GM18858 (cell line): ENCODE data around the gene TMEM273.

Source experiments
- ATAC-seq: cut with Tn5 transposase; IDR thresholded peaks from one replicate; pipeline ENCODE4 v1.9.1; 2021; ENCODE audit not compliant: unreplicated experiment

TMEM273 gene

GRCh38 chr10:49177391-49178355 is 10.5 kb downstream of the TMEM273 start:
- ATAC-seq, result peak; percentile 83

DNA sequence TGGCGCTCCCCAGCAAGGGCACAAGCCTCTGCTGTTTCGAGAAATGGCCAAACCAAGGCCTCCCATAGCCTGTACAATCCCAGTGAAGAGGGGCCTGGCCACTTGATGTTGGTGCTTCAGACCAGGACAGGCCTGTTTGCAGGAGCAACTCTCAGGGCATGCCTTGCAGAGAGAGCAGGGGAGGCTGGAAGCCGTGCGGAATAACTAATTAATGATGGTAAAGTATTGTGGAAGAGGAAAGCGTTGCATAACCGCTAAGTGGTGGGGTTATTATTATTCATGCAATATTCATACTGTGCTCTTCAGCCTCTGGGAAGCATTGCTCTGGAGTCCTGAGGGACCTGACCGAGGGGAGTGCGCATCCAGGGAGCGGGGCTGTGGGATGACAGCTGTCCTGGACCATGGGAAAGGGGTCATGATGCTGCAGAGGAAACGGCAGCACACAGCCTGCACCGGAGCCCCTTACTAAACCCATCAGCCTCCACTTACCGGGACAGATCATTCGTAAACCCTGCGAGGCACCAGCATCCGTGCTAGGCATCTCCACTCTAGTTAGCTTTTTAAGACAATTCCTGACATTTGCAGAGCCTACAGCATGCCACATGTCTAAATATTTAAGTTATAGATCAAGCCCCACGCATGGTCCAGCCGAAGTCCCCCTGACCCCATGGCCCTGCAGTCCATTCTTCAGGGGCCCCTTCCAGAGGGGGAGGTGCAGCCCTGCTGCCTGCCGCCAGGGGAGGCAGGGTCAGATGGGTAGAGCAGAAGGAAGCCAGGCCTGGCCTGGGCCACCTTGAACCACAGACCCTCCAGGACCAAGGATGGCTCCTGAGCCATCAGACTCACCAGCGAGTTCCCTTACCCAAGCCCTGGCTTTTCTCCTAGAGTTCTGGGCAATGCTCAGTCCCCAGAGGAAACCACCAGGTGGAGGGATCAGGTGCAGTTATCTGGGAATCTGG is 11.6 kb downstream of the TMEM273 start:
- ATAC-seq, result no peak

GRCh38 chr10:49175587-49176309 is 12.4 kb downstream of the TMEM273 start:
- no peak for ATAC-seq

- ATAC-seq, result no peak
Observed at GRCh38 chr10:49174926-49175500, 13.2 kb downstream of the TMEM273 start.

DNA sequence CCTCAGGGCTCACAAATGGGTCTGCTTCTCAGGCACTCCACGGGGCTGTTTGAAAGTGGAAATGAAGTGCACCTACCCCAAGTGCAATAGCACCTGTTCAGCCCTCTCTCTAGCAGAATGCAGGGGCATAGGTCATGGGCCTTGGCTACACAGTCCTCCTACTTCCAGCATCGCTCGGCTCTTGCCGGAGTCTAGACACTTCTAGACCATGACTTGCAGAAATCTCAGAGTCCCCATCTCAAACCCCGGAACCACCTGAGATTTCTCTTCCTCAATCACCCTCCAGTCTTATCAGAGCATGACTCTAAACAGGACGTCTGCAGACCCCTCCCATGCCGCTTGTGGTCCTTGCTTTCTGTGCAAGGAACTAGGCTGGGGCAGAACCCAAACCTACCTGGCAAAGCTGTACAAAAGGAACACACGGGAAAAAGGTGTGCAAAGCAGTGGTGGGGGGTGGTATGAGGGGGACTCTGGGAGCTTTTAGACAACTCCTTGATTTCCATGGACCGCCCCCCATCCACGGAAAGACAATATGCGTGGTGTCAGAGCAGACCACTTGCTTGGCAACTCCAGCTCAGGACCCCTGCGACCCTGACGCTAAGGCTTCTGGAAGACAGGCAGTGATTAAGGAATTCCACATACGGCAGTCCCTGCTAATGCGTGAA is 13.8 kb downstream of the TMEM273 start:
- no peak for ATAC-seq

GRCh38 chr10:49173853-49174252 is 14.3 kb downstream of the TMEM273 start:
- ATAC-seq, result no peak

GRCh38 chr10:49173201-49173772 is 14.9 kb downstream of the TMEM273 start:
- no peak for ATAC-seq

DNA sequence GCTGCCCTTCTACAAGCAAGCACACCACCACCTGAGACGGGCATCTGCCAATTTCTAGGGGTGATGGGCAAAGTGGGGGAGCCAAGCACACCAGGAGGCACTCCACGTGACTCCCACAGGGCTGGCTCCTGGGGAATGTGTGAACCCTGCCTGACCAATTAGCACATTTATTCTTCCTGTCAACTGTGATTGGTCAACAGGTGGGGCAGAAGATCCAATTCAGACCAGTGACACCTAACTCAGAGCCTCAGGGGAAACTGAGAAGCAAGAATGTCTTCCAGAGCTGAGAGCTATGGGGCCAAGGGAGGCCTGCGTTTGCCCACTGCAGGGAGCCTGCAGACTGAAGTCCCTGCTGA is 15.4 kb downstream of the TMEM273 start:
- ATAC-seq, result no peak

GRCh38 chr10:49172061-49172776 is 16.0 kb downstream of the TMEM273 start:
- no peak for ATAC-seq

DNA sequence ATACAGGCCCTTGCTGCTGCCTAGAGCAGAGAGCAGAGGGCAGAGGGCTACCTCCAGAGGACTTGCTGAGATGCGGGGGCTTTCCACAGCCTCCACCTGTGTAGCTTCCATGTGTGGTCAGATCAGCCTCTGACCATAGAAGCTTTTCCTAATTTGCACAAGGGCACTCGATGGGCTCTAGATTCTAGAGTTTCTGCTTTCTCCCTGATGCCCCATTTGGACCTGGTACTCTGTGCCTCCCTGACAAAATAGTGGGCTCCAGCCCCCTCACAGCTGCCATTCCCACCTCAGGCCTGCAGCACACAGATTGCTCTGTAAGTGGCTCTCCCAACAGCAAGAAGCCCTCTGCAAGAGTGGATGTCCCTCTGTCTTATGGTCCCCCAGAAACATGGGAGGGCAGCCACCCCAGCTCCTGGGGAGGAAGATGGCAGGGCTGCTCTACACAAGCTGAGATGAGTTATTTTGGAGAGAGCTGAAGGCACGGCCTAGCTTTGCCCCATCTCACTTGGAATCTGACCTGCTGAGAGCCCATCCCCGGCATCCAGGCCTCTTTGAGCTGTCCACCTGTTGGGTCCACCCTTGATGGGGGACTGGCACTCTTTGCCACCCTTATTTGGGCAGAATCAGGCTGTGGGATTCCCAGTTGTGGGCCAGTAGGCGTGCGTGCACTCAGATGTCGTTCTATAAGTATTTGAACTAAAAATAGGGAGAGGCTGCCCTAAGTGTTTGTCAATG is 16.7 kb downstream of the TMEM273 start:
- ATAC-seq, result no peak

DNA sequence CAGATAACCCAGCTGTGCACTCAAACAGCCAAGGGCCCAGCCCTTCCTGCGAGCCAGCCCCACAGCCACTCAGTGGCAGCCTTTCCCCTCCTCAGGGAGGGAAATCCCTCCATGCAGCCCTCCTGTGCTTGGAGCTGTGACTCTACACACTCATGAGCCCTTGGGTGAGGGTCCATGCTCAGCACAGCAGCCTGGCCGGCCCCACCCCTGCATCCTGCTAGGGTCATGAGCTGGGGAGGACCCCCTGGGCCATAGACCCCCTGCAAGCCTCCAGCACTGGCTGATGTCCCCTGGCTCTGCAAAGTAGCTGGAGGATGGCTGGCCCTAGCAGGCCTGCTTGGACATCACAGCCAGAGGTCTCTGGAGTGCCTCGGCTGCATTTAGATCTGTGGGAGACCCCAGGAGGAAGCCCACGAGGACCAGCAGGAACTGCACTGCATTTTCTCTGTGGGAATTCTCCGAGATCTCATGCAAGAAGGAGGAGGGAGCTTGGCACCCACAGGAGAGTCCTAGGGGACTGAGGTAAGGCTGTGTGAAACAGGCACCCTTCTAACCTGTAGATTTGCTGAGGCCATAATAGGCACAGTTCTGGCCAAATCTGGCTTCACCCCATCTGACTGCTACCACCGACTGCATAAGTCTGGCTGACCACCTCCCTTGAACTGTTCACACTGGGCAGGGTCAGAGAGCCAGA is 17.4 kb downstream of the TMEM273 start:
- ATAC-seq, result no peak

- ATAC-seq, result no peak
Observed at GRCh38 chr10:49169776-49170175, 18.4 kb downstream of the TMEM273 start.

DNA sequence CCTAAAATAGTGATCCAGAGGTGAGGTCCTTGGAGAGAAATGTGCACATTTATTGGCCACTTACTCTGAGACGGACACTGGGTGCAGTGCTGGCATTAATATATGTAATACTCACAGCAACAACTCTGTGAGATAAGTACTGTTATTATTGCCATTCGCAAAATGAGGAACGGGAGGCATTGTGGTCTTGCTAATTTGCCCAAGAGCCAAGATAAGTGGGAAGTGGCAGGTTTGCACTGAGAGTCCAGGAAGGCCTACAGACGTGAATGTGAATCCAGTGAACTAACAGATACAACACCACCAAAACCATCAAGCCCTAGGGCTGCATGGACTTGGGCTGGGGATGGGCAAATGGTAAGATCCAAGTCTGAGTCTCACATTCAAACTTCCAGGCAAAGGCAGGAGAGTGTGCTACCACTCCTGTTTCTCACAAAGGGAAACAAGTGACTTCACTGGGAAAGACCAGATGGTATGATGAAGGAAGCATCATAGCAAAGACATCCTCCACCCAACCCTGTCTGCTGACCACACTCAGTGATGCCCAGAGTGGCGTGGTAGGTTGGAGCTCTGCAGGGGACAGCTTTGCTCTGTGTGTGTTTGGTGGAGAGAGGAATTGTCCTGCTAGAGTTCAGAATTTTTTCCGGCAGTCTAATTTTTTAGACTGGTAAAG is 19.2 kb downstream of the TMEM273 start:
- ATAC-seq, result no peak

- no peak for ATAC-seq
Observed at GRCh38 chr10:49168171-49168540, 20.0 kb downstream of the TMEM273 start.

DNA sequence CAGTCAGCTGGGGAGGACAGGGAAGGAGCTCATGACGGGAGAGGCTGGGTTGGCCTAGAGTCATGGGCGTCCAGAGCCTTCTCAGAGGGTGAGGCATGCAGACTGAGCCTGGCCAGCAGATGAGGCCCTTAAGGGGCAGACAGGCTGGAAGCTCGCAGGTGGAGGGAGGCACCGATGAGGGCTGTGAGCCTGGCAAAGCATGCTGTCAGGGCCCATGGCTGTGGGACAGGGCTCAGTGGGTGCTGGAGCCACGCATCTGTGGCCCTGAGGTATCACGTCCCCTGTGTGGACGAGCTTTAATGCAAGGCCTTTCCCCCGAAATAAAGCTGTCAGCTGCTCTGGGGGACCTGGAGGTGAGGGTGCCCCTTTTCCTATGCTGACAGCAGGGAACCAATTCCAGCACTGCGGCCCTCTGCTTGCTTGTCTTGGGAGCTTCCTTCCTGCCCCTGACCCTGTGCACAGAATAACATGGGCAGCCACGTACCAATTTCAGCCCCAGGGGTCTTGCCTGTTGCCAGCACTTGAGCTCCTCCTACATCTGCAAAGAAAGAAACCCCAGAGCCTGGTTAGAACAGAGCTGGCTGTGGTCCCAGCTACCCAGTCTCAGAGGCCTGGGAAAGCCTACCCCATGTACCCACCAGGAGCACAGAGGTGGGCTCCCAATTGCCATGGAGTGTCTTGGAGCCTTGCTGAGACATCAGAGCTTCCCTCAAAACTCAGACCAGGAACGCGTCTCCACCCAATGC is 20.6 kb downstream of the TMEM273 start:
- ATAC-seq, result no peak

DNA sequence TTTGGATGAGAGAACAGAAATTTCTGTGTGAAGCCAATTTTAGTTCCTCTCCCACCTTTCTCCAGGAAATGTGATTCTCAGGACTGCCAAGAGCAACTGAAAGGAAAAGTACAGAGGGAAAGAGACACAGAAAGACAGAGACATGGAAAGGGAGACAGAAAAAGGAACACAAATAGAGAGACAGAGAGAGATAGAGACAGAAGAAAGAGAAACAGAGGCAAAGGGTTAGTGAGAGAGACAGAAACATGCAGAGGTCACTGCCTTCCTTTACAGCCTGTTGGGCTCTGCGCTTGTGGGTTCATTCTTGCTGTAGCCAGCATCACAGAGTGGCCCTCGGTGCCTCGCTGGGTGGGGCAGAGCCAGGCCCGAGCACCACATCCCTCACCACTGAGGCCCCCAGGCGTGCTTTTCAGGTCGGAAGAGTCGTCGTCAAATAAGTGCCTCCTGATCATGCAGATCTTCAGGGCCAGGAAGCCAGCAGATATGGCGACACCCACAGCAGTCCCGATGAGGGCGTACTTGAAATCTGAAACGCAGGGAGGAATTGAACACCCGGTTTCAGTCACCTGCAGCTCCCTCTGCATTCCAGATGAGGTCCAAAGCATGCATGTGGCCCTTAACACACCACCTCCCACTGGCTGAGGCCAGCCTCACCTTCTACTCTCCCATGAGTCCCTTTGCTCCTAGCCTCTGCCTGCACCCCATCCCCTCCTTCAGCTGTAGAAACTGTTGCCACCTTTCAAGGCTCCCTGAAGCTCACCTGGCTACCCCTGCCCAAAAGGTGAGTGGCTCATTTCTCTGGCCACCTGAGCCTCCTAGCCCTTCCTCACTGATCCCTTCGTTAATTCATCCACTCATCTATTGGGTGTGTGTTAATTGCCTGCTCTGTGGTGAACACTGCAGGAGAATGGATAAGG is 21.4 kb downstream of the TMEM273 start:
- ATAC-seq, result no peak
